Measurements from ENCODE around the gene S1PR5.

The S1PR5 gene

DNA sequence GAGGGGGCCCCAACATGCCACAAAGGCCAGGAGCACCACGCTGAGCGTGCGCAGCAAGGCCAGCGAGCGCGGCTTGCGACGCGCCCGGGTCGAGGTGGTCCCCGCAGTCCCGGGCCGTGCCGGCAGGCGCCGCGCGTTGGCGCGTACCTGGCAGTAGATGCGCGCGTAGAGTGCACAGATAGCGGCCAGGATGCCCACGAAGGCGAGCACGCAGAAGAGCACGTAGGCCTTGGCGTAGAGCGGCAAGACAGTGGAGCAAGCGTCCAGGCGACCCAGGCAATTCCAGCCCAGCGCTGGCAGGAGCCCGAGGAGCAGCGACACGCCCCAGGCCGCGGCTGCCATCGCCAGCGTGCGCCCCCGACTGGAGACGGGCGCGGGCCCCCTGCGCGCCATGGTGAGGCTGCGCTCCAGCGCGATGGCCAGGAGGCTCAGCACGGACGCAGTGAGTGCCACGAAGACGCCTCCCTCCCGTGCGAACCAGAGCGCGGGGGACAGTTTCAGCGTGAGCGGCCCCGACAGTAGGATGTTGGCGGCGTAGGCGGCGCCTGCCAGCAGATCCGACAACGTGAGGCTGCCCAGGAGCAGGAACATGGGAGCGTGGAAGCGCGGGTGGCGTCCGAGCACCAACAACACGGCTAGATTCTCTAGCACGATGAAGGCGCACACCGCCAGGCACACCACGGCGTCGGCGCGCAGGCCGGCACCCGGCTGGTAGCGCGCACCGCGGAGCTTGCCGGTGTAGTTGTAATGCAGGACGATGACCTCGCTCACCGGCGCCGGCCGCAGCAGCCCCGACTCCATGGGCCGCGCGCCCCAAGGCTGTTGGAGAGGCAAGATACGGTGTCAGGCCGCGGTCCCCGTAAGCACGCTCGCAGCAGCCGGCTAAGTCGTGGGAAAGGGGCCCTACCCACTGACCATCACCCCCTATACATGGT, 2.8 kb downstream of the S1PR5 start:
- peak in 1 of 2 donors; percentile 33 for DNase-seq

DNA sequence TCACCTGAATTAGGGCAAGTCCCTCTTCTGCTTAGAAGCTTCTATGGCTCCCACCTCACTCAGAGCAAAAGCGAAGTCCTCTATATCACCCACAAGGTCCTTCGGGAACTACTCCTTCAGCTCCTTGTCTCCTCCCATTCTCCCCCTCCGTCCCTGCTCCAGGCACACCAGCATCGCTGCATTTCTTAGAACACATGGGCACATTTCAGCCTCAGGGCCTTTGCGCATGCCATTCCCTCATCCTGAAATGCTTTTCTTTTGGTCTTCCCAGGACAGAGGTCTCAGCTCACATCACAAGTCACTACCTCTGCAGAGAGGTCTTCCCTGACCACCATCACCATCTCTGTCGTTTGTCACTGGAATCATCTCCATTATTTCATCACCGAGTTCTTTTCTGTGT, 4.0 kb downstream of the S1PR5 start:
- no peak for DNase-seq

DNA sequence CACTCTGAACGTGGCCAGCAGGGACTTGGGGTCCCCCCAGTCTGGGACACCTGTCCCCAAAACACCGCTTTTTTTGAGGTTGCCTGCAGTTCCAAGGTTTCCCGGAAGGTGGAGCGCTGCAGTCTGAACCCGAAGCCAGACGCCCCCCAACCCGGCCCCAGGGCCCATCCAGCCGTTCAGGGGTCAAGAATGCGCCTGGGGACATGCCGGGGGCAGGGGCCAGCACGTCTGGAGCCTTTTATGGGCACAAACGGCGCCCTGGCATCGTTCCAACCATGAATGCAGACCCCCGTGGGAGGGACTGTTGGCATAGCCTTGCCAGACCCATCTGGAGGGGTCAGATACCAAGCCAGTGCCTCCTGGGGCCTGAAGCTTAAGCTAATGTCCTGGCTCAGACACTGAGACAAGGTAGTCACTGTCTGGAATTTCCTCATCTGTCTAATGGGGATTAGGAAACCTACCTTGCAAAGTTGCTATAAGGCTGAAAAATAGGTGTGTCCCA, 6.9 kb downstream of the S1PR5 start:
- DNase-seq, result peak; percentile 62 to 64

DNA sequence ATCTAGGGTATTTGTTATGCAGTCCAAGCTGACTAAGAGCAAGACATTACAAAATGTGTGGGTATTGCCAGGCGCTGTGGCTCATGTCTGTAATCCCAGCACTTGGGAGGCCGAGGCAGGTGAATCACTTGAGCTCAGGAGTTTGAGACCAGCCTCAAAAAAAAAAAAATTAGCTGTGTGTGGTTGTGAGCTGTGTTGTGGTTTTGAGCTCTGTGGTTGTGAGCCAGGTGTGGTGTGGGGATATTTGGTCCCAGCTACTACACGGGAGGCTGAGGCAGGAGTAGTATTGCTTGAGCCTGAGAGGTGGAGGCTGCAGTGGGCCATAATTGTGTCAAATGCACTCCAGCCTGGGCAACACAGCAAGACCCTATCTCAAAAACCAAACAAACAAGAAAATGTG, 8.5 kb downstream of the S1PR5 start:
- DNase-seq, result peak in 1 of 2 donors; percentile 27

DNA sequence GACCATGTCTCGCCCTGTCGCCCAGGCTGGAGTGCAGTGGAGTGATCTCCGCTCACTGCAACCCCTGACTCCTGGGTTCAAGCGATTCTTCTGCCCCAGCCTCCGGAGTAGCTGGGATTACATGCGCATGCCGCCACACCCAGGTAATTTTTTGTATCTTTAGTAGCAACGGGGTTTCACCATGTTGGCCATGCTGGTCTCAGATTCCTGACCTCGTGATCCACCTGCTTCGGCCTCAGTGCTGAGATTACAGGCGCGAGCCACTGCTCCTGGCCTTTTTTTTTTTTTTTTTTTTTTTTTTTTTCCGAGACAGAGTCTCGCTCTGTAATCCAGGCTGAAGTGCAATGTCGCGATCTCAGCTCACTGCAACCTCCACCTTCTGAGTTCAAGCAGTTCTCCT, 9.2 kb downstream of the S1PR5 start:
- no peak for DNase-seq

DNA sequence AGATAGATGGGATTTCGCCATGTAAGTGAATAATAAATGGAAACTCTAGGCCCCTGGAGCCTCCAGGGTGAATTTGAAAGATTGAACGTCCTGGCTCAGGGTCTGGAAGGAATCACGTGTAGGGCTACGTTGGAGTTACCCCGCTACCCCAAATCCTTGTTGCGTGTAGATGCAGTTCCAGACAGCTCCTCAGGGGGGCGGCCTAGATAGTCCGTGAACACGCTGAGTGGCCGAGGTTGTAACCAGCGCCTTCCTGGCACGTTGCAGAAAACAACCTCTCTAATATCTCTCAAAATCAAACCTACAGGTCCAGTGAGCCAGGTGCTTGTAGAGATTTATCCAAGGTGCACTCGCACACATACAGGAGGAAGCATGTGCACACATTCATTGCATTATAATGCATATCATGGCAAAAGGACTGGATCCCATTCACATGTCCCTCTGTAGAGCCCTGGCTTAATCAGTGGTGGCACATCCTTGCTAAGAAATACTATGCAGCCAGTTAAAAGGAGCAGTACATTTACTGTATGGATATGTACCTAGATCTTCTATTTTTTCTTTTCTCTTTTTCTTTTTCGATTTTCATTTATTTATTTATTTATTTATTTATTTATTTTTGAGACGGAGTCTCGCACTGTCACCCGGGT, 11.5 kb downstream of the S1PR5 start:
- DNase-seq, result peak; percentile 89 to 91

DNA sequence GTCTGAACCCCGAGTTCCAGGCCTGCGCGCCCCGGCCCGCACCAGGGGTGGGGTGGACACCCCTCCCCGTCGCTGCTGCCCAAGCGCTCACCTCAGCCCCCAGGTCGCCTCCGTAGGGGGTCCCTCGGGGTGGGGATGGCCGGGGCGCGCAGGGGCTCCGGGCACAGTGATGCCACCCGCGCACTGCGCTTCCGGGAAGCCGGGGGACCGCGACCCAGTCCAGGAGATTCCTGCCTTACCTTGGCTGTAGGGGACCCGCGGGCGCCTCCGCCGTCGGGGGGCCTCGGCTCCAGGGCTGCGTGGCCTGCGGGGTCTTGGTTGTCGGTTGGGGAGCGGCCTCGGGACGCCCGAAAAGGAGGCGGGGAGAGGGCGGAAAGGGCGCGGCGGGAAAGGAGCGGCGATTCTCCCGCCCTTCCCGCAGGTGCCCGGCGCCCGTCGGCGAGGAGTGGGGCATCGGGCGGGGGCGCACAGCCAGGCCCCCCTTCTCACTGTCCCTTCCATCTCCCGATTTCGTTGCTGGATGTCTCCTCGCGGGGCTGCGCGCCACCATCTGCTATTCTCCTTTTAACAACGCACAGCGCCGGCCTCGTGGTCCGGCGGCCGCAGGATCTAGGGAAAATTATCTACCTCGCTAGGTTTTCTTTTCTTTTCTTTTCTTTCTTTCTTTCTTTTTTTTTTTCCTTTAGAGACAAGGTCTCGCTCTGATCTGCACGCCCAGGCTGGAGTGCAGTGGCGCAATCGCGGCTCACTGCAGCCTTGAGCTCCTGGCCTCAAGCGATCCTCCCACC, 14.1 kb downstream of the S1PR5 start, which contains the start of gene KEAP1:
Gene KEAP1 (minus strand): TSS at position 355 of the 788 bp plus-strand sequence. CDS start 3,323 bp downstream, outside the sequence.
- DNase-seq, result peak; percentile 35 to 36

DNA sequence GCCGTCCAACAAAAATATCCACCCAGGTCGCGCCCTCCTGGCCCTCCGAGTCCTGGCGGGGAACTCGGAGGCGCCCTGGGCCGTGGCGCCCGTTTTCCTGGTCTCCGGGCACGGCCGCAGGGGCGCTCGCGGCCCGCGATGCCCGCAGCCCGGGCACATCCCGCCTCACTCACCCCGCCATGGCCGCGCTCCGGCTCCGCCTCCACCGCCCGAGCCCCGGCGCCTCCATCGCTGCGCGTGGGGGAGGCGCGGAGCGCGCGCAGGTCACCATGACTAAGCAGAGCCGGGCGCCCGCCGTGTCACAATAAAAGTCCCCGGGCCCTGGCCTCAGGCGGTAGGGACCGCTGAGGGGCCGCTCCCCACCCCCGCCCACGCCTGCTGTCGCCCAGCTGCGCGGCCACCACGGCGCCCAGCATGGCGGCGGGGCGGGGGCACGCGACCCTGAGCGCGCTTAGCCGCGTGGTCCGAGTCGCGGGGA, 14.7 kb downstream of the S1PR5 start:
- DNase-seq, result peak; percentile 82 to 84

DNA sequence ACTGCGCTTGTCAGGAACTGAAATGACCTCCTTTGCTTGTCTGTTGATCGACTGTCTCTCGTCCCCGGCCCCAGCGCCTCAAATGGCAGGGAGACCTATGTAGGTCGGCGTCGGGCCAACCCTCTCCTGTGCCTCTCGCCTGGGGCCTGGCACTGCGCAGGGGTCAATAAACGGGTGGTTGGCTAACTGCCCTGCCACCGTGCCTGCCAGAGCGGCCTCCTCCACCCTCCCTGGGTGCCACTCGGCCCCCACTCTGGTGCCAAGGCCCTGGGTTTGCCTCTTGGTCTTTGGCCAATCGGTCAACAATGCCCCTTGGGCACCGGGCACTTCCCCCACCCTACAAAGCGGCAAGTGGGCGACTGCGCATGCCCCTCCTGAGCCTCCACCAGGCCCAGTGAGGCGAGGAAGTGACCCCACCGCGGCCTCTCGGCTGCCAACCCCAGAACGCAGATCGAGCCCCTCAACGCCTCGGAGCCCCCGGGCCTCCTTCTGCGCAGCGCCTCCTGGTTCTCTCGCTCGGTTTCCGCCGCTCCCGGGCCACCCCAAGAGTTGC, 15.2 kb downstream of the S1PR5 start:
- peak; percentile 34 to 47 for DNase-seq

DNA sequence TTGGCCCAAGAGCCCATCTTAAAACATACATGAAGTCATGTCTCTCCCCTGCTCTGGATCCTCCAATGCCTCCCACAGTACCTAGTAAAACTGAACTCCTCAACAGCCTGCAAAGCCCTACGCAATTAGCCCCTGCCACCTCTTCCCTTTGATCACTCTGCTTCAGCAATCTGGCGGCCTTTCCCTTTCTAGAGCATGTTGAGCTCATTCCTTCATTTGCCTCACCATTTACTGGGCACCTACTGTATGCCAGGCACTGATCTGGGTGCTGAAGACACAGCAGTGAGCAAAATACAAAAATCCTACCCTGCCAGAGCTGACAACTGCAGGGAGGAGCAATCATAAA, 17.0 kb downstream of the S1PR5 start:
- no peak for DNase-seq

DNA sequence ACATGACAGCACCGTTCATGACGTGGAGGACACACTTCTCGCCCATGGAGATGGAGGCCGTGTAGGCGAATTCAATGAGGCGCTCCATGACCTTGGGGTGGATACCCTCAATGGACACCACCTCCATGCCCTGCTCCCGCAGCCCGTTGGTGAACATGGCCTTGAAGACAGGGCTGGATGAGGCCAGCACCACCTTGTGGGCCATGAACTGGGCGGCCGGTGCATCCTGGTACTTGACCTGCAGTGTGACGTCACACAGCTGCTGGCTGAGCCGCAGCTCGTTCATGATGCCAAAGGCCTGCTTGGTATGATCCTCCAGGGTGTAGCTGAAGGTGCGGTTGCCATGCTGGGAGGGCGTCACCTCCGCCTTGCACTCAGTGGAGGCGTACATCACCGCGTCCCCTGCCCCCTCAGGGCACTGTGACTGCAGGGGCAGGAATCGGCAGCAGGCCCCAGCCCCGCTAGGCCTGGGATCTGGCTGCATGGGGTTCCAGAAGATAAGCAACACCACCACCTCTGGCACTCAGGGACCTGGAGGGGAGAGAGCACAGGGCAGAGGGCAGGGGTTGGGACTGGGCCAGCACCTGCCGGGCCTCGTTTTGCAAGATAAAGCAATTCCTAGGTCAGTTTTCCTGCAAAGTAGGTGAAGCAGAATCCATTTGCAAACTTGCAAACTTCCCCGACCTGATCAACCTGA, 17.5 kb downstream of the S1PR5 start:
- DNase-seq, result no peak

DNA sequence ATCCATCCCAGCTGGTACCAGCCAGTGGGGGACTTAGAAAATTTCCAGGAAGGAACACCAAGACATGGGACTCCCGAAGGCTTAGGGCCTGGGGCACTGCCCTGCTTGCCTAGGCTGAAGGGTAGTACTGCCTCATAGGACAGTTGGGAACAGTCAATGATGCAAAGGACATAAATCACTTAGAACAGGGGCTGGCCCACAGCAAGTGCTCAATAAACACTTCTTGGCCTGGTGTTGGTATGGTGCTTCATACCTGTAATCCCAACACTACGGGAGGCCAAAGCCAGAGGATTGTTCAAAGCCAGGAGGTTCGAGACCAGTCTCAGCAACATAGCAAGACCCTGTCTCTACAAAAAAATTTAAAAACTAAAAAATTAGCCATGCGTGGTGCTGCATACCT, 19.9 kb downstream of the S1PR5 start:
- no peak for DNase-seq

DNA sequence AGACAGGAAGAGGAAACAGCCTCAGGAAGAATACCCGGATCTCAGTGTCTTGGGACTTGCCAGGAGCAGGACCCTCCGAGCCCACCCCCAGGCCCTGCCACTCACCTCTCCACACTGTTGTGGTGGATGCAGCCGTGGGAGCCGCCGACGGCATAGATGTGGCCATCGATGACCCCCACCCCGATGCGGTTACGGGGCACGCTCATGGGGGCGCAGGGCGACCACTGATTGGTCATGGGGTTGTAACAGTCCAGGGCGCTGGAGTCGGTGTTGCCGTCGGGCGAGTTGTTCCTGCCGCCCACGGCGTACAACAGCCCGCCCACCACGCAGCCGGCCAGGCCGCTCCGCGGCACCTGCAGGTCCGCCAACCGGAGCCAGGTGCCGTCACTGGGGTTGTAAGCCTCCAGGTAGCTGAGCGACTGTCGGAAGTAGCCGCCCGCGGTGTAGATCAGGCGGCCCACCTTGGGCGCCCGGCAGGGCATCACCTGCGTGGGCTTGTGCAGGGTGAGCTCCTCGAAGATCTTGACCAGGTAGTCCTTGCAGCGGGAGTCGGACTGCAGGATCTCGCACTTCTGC, 25.7 kb downstream of the S1PR5 start:
- no peak for DNase-seq

DNA sequence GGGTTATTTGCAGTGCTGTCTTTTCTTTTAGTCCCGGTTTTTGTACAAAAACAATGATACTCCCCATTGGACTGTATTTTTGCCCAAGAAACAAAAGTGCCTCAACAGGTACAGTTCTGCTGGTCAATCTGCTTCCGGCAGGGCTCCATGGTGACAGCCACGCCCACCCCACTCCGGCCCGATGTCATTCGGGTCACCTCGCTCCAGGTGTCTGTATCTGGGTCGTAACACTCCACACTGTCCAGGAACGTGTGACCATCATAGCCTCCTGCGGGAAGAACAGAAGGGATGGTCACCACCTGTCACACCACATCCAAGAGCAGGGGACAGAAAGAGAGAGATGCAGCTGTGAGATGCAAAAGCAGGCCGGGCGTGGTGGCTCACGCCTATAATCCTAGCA, 30.7 kb downstream of the S1PR5 start:
- no peak for DNase-seq

DNA sequence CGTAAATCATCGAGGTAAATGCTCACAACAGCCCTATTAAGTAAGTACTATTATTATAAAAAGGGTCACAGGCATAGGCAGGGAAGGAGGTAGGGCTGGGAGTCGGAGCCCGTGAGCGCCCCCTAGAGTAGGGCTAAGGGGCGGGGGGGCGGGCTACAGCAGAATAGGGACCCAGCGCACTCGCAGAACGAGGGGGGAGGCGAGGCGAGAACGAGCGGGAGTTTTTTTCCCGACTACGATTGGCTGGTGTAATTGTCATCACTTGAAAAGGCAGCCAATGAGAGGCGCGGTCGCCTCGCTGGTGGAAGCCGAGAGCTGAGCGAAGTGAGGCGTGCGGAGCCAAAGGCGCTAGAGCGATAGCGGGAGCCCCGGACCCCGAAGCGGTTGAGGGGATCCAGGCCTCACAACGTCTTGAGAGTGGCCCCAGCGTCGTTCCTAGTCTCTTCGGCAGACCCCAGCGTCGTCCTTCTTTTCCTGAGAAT, 38.3 kb downstream of the S1PR5 start:
- peak; percentile 77 to 83 for DNase-seq

DNA sequence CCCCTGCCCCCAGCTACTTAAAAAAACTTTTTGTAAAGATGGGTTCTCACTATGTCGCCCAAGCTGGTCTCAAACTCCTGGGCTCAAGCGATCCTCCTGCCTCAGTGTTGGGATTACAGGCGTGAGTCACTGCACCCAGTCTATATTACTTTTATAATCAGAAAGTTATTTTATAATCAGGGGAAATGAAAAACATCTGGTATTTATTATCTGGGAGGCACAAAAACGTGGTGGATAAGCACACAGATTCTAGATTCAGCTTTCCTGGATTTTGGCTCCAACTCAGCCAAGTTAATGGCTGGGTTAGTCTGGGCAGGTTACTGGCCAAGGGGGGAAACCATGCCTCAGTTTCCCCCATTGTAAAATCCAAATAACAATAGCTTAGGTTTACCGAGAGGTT, 38.8 kb downstream of the S1PR5 start:
- no peak for DNase-seq

DNA sequence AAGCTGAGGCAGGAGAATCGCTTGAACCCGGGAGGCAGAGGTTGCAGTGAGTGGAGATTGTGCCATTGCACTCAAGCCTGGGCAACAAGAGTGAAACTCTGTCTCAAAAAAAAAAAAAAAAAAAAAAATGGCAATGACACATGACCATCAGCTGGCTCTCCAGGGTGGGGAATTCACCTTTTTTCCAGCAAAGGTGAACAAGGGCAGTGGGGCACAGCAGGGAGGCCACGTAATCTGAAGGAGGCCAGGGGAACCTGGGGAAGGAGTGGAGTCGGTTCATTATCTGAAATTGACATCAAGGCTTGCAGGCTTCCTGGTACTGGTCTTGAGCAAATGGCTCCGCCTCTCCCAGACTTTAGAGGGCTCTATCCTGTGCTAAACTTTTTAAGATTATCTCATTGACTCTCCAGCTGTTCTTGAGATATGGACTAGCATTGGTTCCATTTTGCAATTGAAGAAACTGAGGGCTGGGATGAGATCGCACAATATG, 42.2 kb downstream of the S1PR5 start:
- no peak for DNase-seq

DNA sequence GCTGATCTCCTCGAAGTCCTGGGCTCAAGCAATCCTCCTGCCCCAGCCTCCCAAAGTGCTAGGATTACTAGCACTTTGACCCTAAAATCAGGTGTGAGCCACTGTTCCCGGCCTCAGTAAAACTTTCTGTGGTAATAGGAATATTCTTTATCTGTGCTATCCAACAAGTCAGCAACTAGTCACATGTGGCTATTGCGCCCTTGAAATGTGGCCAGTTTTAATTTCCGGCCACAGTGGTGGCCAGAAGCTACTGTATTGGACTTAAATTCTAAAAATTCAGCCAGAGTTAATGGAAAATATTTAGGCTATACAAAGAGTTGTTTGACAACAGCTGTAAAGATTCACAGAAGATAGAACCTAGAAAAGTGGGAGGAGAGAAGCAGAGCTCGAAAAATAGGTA, 44.1 kb downstream of the S1PR5 start:
- DNase-seq, result no peak

DNA sequence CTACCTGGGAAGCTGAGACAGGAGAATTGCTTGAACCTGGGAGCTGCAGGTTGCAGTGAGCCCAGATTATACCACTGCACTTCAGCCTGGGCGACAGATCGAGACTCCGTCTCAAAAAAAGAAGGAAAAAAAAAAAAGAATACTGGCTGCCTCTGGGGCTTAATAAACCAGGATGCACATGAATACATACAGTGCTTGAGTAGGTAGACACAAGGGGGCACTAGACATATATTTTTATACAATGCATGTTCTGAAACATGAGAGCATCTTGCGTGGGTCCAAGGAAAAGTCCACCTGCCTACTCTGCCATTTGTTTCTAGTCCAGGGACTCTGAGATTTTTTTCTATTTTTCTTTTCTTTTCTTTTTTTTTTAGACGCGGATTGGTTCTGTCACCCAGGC, 45.3 kb downstream of the S1PR5 start:
- no peak for DNase-seq

DNA sequence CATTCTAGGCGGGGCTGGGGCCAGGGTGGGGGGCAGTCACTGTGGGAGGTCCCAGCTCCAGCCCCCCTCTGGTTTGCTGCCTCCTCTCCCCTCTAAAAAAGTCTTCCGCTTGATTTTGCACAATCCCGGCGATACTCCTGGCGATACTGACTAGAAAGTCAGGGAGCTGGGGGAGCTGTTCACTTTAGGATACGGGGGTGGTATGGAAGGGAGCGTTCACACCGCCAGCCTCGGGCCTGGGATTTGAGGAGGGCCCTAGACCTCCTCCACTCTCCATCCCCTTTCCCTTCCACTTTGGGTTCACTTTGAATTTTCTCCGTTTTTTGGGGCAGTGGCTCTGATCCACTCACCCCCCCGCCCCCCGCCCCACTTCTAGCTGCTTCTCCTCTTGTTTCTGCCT, 49.1 kb downstream of the S1PR5 start:
- no peak for DNase-seq

DNA sequence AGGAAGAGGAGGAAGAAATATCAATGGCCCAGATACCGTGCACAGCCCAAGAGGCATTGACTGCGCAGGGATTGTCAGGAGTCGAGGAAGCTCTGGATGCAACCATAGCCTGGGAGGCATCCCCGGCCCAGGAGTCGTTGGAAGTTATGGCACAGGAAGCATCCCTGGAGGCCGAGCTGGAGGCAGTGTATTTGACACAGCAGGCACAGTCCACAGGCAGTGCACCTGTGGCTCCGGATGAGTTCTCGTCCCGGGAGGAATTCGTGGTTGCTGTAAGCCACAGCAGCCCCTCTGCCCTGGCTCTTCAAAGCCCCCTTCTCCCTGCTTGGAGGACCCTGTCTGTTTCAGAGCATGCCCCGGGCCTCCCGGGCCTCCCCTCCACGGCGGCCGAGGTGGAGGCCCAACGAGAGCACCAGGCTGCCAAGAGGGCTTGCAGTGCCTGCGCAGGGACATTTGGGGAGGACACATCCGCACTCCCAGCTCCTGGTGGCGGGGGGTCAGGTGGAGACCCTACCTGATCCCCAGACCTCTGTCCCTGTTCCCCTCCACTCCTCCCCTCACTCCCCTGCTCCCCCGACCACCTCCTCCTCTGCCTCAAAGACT, 50.0 kb downstream of the S1PR5 start:
- DNase-seq, result no peak

All from stimulated activated CD4-positive, alpha-beta T cell treated with anti-CD3 and anti-CD28 coated beads, Interleukin-2, amount 100 ng/mL, for 48 hours (primary cell).